ENCODE measurements around the gene PLXNB1. TPM values are rescaled to one million over a fixed set of nuclear protein-coding genes. Genes with fewer than 3 reads are reported as not detected.

PLXNB1 gene
- total RNA-seq, 1 donor from 2014 or later, result 115 TPM

DNA sequence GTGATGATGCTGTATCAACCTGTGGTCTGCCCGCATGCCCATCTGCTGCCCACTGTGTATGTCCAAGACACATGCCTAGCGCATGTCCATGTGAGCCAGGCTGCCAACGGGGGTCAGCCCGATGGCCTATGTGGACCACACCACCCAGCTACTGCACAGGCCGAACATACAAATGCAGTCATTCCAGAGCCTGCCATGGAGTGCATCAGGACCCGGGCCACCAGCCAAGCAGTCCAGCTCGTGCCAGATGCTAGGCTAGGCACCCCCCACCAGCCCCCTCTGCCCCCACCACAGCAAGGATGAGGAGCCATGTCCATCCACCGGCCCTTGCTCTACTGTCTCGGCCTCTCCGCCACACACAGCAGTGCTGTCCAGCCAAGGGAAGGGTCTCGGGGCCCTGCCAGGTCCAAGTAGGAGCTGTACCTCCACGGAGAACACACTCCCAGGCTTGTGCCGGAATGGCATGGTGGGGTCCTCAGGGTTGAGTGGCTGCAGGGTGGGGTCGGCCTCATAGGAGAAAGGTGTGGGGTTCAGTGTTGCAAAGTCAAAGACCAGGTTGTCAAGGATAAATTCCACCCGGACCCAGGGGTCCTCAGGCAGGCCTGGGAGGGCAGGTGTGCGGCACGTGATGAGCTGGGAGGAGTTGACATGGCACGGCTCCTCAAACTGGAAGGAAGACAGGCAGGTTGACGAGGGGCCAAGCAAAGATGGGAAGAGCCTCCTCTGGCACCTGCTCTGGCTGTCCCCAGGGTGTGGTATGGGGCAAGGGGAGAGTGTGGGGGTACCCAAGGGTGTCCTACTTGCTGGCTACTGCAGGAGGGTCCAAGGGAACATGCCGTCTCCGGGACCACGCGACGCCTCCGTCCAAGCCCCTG, 15.3 kb downstream of the PLXNB1 start:
- no peak for DNase-seq (ENCODE audit: low read depth)
- no peaks in the 10 kb centered on the region for H3K27me3 ChIP-seq (ENCODE audit: control insufficient read depth, insufficient read depth, low read length)
- no peak overlapping the region for H3K4me3 ChIP-seq (ENCODE audit: low read depth, low read length)
- peaks cover 11% of the 10 kb centered on the region for H3K36me3 ChIP-seq (ENCODE audit: control insufficient read depth, insufficient read depth, low read length)
- TF ChIP-seq, protein P1, sequence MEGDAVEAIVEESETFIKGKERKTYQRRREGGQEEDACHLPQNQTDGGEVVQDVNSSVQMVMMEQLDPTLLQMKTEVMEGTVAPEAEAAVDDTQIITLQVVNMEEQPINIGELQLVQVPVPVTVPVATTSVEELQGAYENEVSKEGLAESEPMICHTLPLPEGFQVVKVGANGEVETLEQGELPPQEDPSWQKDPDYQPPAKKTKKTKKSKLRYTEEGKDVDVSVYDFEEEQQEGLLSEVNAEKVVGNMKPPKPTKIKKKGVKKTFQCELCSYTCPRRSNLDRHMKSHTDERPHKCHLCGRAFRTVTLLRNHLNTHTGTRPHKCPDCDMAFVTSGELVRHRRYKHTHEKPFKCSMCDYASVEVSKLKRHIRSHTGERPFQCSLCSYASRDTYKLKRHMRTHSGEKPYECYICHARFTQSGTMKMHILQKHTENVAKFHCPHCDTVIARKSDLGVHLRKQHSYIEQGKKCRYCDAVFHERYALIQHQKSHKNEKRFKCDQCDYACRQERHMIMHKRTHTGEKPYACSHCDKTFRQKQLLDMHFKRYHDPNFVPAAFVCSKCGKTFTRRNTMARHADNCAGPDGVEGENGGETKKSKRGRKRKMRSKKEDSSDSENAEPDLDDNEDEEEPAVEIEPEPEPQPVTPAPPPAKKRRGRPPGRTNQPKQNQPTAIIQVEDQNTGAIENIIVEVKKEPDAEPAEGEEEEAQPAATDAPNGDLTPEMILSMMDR (IDR thresholded peaks at IDR 0.05; ENCODE audit: insufficient read depth, low read length, poor library complexity, severe bottlenecking), result no peak

DNA sequence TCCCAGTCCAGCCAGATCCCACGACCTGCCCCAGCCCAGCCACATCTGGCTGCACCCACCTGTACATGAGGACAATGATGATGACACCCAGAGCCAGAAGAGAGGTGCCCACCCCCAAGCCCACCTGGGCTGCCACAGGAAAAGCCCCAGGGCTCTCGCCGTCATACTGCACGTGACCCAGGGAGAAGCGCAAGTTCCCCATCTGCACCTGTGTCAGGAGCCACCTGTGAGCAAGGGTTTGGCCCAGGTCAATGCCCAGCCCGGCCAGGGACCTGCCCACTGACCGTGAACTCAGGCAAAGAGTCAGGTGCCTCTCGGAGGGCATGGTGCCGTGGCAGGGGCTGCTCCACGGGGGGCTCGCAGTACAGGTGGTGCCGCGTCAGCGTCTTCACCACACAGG, 16.3 kb downstream of the PLXNB1 start:
- Histone ChIP-seq H3K27me3 (ENCODE audit: control insufficient read depth, insufficient read depth, low read length) (no peaks in the 10 kb centered on the region), H3K4me3 (ENCODE audit: low read depth, low read length) (no peak overlapping the region), H3K36me3 (ENCODE audit: control insufficient read depth, insufficient read depth, low read length) (peaks cover 15% of the 10 kb centered on the region)
- TF ChIP-seq, protein P1 (IDR thresholded peaks at IDR 0.05; ENCODE audit: insufficient read depth, low read length, poor library complexity, severe bottlenecking), result no peak
- no peak for DNase-seq (ENCODE audit: low read depth)

DNA sequence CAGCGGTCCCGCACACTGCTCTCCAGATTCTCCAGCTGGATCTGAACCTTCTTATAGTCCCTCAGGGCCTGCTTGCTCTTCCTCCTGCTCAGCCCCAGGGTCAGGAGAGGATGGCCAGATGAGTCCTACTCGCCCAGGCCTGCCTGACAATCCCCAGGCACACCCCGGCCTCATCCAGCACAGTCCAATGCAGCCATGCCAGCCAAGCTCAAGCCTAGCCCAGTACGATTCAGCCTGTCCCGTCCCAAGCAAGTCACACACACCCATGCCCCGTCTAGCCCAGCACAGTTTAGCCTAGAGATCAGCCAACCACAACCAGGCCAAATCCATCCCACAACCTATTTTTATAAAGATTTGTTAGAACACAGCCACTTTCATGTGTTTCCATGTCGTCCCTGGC, 16.8 kb downstream of the PLXNB1 start:
- DNase-seq (ENCODE audit: low read depth), result no peak
- TF ChIP-seq, protein P1 (IDR thresholded peaks at IDR 0.05; ENCODE audit: insufficient read depth, low read length, poor library complexity, severe bottlenecking), result no peak
- H3K4me3 ChIP-seq (ENCODE audit: low read depth, low read length), result no peak overlapping the region
- no peaks in the 10 kb centered on the region for H3K27me3 ChIP-seq (ENCODE audit: control insufficient read depth, insufficient read depth, low read length)
- peaks cover 14% of the 10 kb centered on the region for H3K36me3 ChIP-seq (ENCODE audit: control insufficient read depth, insufficient read depth, low read length)

DNA sequence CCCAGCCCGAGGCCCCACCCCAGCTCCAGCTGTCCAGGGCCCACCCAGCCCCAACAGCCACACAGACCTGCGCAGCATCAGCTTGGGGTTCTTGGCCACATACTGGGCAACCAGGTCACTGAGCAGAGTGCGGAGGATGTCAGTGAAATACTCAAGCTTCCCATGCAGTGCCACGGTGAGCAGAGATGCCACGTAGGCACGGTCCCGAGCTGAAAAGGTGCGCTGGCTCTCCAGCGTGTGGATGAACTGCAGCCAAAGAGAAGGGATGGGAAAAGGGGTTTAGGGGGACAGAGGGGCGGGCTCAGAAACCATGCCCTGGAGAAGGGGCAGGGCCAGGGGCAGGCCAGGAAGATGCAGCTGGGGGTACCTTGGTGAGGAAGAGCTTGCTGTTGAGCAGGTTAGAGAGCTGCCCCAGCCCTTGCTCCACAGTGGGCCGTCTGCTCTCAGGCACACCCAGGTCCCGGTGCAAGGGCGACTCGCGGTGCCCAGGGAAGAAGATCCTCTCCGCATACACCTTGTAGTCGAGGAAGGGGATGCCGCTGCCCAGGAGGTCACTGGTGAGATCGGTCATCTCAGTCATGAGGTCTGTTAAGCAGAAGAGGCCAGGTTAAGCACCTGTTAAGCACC, 17.4 kb downstream of the PLXNB1 start:
- peaks cover 12% of the 10 kb centered on the region for H3K36me3 ChIP-seq (ENCODE audit: control insufficient read depth, insufficient read depth, low read length)
- no peak for DNase-seq (ENCODE audit: low read depth)
- H3K27me3 ChIP-seq (ENCODE audit: control insufficient read depth, insufficient read depth, low read length), result no peaks in the 10 kb centered on the region
- no peak overlapping the region for H3K4me3 ChIP-seq (ENCODE audit: low read depth, low read length)
- TF ChIP-seq, protein P1 (IDR thresholded peaks at IDR 0.05; ENCODE audit: insufficient read depth, low read length, poor library complexity, severe bottlenecking), result no peak

DNA sequence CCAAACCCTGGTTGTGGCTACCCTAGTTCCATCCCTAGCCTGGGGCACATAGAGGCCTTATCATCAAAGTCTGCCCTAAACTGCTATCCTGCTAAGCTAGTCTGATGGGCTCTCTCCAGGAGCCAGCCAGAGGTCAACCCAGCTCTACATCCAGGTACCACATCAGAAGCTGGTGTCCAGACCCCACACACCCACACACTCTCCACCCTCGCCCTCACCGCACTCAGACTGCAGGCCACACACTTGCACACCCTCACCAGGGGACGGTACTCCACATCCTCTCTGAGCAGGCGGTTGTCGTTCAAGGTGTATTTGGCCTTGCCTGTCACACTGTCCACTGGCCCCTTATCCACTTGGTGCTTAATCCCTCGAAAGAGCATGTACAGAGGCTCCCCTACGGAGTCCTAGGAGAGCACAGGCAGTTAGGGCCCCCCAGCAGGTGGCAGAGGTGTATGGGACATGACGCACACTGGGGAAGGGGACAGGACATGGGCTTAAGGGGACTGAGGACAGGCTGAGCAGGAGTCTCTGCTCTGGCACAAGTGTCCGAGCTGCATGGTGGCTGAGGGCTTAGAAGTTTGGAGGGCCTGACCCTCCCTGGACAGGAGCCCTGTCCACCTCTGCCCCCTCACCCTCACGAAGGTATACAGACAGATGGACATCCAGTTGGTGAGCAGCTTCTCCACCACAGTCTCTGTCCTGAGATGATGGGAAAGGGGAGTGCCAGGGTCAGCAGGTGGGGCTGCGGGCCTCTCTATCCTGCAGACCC, 18.1 kb downstream of the PLXNB1 start:
- TF ChIP-seq, protein P1 (IDR thresholded peaks at IDR 0.05; ENCODE audit: insufficient read depth, low read length, poor library complexity, severe bottlenecking), result no peak
- Histone ChIP-seq H3K36me3 (ENCODE audit: control insufficient read depth, insufficient read depth, low read length) (peaks cover 14% of the 10 kb centered on the region), H3K4me3 (ENCODE audit: low read depth, low read length) (no peak overlapping the region), H3K27me3 (ENCODE audit: control insufficient read depth, insufficient read depth, low read length) (no peaks in the 10 kb centered on the region)
- DNase-seq (ENCODE audit: low read depth), result no peak

Data from kidney epithelial cell (primary cell).